Activated naive CD4-positive, alpha-beta T cell treated with anti-CD3 and anti-CD28 coated beads, Interleukin-2, amount 50 U/mL, for 24 hours (primary cell): ENCODE data around the gene CCDC81.

Experiments used
- H3K27ac Mint-ChIP-seq: one replicate; pipeline ENCODE4 v1.8.0; 2021; ENCODE audit warnings: mild to moderate bottlenecking, mixed read lengths
- H3K27me3 Mint-ChIP-seq: one replicate; pipeline ENCODE4 v1.8.0; 2021; ENCODE audit warnings: mixed read lengths
- H3K36me3 Mint-ChIP-seq: one replicate; pipeline ENCODE4 v1.8.0; 2021; ENCODE audit warnings: mixed read lengths
- H3K4me1 Mint-ChIP-seq: one replicate; pipeline ENCODE4 v1.8.0; 2021; ENCODE audit warnings: mixed read lengths
- H3K4me3 Mint-ChIP-seq: one replicate; pipeline ENCODE4 v1.8.0; 2021; ENCODE audit warnings: mild to moderate bottlenecking, mixed read lengths
- H3K9me3 Mint-ChIP-seq: one replicate; pipeline ENCODE4 v1.8.0; 2021; ENCODE audit warnings: mixed read lengths

The CCDC81 gene

DNA sequence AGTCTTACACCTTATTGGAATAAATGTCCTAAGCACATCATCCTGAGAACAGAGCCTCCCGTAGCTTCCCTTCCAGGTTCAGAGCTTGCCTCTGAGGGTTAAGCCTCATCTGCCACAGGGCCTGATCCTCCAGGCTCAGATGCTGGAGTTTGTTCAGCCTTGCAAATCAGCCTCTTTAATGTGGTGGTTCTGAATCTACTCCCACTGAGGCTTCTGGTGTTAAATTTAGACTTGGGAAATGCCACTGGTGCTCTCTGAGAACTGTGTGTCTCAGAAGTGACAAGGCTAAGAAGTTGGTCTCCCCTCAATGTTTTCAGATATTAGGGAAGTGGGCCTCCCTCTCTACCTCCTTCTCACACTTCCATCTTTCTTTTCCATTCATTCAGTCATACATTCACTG lies 68.7 kb downstream of the CCDC81 start:
- Mint-ChIP-seq H3K36me3 (peaks cover 6% of the 10 kb centered on the region), H3K27me3 (no peaks in the 10 kb centered on the region), H3K4me3 (no peak overlapping the region), H3K4me1 (peaks cover 9% of the 10 kb centered on the region), H3K27ac (peak overlapping the region; percentile 2), H3K9me3 (no peaks in the 10 kb centered on the region)

GRCh38 chr11:86444981-86445380 lies 70.3 kb downstream of the CCDC81 start:
- Mint-ChIP-seq H3K27ac (peak overlapping the region; percentile 75), H3K36me3 (peaks cover 6% of the 10 kb centered on the region), H3K4me1 (peaks cover 9% of the 10 kb centered on the region), H3K9me3 (no peaks in the 10 kb centered on the region), H3K27me3 (no peaks in the 10 kb centered on the region), H3K4me3 (no peak overlapping the region)

DNA sequence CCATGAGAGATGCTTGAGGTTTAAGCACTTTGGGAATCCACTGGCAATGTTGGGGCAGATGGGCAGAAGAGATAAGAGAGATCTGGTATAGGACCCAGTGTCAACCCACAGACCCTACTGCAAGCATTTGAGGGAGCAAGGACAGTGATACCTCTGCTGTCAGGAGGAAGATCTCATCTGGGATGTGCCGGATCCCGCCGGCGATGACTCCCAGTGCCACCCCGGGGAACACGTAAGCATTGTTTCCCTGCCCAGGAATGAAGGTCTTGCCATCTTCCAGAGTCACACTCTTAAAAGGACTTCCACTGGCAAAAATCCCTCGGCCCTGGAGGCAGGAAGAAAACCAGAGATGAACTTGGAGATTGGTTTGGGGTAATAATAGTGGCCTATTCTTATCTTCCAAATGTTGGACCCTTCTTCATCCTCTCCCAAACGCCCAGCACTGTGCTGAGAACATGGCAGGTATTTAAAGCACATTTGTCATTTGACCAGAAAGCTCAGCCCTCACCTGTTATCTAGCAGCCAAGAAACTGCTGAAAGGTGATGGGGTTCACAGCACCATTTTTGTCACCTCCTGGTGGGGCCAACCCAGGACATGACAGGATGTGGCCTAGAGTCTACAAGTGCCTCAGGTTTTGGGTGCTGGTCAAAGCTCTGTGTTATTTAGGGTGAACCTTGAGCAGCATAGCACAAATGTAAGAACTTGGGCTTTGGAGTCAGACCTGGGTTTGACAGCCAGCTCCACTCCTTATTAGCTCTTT lies 71.7 kb downstream of the CCDC81 start:
- H3K27me3 Mint-ChIP-seq: no peaks in the 10 kb centered on the region
- H3K4me1 Mint-ChIP-seq: peaks cover 9% of the 10 kb centered on the region
- no peak overlapping the region for H3K27ac Mint-ChIP-seq
- peaks cover 6% of the 10 kb centered on the region for H3K36me3 Mint-ChIP-seq
- H3K4me3 Mint-ChIP-seq: no peak overlapping the region
- H3K9me3 Mint-ChIP-seq: no peaks in the 10 kb centered on the region

- Mint-ChIP-seq H3K36me3 (peaks cover 6% of the 10 kb centered on the region), H3K4me1 (peaks cover 9% of the 10 kb centered on the region), H3K4me3 (no peak overlapping the region)
Measured at GRCh38 chr11:86446924-86447285, 72.2 kb downstream of the CCDC81 start.

DNA sequence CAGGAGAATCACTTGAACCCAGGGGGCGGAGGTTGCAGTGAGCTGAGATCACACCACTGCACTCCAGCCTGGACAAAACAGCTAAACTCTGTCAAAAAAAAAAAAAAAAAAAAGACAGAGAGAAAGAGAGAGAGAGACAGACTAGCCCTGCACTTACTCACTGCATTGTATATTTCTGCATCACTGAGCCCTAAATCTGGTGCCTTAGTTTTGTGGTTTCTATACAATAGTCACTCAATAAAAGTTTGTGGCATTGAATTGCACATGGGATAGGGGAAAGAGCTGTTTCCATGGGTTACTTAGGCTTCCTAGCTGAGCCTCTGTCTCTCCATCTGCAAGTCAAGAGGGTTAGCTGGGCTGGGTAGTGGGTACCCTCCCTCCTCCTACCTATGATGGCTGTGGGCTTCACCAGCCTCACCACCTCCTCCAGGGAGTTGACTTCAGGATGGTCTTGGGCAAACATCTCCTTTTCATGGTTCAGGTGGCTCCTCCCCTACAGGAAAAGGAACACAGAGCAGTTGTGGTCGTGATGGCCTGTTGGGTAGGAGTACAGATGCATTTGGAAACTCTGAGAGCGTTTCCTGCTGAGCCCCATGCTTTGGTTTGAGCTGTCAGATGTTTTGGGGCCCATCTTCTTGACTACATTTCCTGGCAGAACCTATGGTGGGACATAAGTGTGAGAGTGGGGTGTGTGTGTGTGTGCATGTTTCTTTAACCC lies 73.2 kb downstream of the CCDC81 start:
- H3K27ac Mint-ChIP-seq: no peak overlapping the region
- no peaks in the 10 kb centered on the region for H3K9me3 Mint-ChIP-seq
- no peak overlapping the region for H3K4me3 Mint-ChIP-seq
- peaks cover 9% of the 10 kb centered on the region for H3K4me1 Mint-ChIP-seq
- no peaks in the 10 kb centered on the region for H3K27me3 Mint-ChIP-seq
- H3K36me3 Mint-ChIP-seq: peaks cover 6% of the 10 kb centered on the region

More at GRCh38 chr11:86446924-86447285, 72.2 kb downstream of the CCDC81 start:
- Mint-ChIP-seq H3K27ac (no peak overlapping the region), H3K27me3 (no peaks in the 10 kb centered on the region), H3K9me3 (no peaks in the 10 kb centered on the region)

- Mint-ChIP-seq H3K4me3 (no peak overlapping the region), H3K27me3 (no peaks in the 10 kb centered on the region), H3K9me3 (no peaks in the 10 kb centered on the region), H3K4me1 (no peaks in the 10 kb centered on the region), H3K36me3 (no peaks in the 10 kb centered on the region), H3K27ac (no peak overlapping the region)
Measured at GRCh38 chr11:86449993-86450629, 75.4 kb downstream of the CCDC81 start.

DNA sequence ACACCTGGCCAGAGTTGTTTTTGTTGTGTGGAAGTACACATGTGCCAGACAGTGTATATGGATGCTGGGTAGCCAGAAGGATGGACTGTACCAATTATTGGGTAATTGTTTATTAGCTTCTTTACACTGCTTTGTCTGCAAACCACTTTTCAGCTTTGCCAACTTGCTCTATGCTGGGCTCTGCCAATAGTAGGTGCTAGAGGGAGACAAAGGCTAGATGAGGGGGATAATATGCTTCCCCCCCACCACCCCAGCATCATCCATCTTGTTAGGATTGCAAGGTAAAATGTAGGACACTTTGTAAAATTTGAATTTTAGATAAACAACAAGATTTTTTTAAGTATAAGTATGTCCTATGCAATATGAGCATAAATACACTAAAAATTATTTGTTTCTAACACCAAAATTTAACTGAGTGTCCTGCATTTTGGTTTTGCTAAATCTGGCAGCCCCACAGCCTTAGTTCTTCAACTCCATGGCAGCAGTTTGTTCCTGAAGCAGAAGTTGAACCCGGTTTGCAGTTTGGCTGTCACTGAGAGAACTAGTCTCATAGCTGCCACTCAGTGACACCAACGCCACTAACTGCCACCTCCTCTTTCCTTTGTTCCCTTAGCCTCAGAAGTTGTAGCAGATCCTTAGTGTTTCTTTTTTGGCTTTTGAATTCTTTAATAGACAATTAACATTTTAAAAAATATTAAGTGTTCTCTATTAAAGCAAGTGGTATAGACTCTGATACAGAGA lies 78.8 kb downstream of the CCDC81 start:
- Mint-ChIP-seq H3K4me1 (peaks cover 9% of the 10 kb centered on the region), H3K9me3 (no peaks in the 10 kb centered on the region), H3K36me3 (no peaks in the 10 kb centered on the region), H3K4me3 (no peak overlapping the region), H3K27ac (no peak overlapping the region), H3K27me3 (no peaks in the 10 kb centered on the region)

- peaks cover 12% of the 10 kb centered on the region for H3K4me1 Mint-ChIP-seq
- H3K27ac Mint-ChIP-seq: peak overlapping the region; percentile 73
- no peaks in the 10 kb centered on the region for H3K36me3 Mint-ChIP-seq
- H3K4me3 Mint-ChIP-seq: no peak overlapping the region
- H3K9me3 Mint-ChIP-seq: no peaks in the 10 kb centered on the region
- H3K27me3 Mint-ChIP-seq: no peaks in the 10 kb centered on the region
Measured at GRCh38 chr11:86456075-86456939, 81.6 kb downstream of the CCDC81 start.

GRCh38 chr11:86458294-86459001 lies 83.8 kb downstream of the CCDC81 start:
- no peaks in the 10 kb centered on the region for H3K36me3 Mint-ChIP-seq
- peaks cover 12% of the 10 kb centered on the region for H3K4me1 Mint-ChIP-seq
- H3K4me3 Mint-ChIP-seq: no peak overlapping the region
- H3K9me3 Mint-ChIP-seq: no peaks in the 10 kb centered on the region
- no peaks in the 10 kb centered on the region for H3K27me3 Mint-ChIP-seq
- peak overlapping the region; percentile 19 for H3K27ac Mint-ChIP-seq

- peaks cover 12% of the 10 kb centered on the region for H3K4me1 Mint-ChIP-seq
- no peaks in the 10 kb centered on the region for H3K36me3 Mint-ChIP-seq
Measured at GRCh38 chr11:86459002-86459385, 84.3 kb downstream of the CCDC81 start.

DNA sequence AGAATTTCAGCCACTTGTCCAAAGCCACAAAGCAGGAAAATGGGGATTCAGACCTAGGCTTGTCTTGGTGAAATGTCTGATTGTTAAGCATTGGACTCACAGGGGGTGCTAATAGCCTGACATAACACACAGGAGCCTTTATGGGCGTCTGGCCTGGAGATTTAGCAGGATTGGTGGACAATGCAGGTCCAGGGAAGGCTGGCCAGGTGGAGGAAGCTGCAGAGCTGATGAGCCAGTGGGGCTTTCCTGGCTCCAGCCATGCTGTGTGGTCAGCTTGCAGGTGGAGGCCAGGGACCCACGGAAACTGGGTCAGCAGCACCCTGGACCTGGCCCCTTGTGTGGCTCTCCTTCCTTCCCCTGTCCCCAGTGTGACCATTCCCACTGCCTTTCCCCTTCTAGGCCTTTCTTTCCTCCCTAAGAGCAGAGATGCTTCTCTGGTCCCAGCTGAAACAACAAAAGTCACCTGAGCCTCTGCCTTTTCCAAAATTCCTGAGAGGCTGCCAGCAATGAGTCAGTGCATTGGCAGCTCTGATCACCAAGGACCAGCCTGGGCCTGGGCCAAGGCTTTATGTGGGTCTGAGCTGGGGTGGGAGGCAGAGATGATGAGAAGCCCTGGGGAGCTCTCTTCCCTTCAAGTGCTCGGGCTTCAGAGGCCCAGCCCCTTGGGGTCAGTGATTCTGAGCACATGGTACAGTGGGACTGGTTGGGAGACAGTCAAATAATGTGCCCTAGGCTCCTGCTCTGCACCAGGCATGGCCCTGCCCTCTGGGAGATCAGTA lies 85.2 kb downstream of the CCDC81 start:
- no peaks in the 10 kb centered on the region for H3K27me3 Mint-ChIP-seq
- peaks cover 12% of the 10 kb centered on the region for H3K4me1 Mint-ChIP-seq
- no peaks in the 10 kb centered on the region for H3K36me3 Mint-ChIP-seq
- no peak overlapping the region for H3K27ac Mint-ChIP-seq
- no peaks in the 10 kb centered on the region for H3K9me3 Mint-ChIP-seq
- H3K4me3 Mint-ChIP-seq: no peak overlapping the region

More at GRCh38 chr11:86459002-86459385, 84.3 kb downstream of the CCDC81 start:
- Mint-ChIP-seq H3K27ac (no peak overlapping the region), H3K9me3 (no peaks in the 10 kb centered on the region), H3K4me3 (no peak overlapping the region), H3K27me3 (no peaks in the 10 kb centered on the region)

DNA sequence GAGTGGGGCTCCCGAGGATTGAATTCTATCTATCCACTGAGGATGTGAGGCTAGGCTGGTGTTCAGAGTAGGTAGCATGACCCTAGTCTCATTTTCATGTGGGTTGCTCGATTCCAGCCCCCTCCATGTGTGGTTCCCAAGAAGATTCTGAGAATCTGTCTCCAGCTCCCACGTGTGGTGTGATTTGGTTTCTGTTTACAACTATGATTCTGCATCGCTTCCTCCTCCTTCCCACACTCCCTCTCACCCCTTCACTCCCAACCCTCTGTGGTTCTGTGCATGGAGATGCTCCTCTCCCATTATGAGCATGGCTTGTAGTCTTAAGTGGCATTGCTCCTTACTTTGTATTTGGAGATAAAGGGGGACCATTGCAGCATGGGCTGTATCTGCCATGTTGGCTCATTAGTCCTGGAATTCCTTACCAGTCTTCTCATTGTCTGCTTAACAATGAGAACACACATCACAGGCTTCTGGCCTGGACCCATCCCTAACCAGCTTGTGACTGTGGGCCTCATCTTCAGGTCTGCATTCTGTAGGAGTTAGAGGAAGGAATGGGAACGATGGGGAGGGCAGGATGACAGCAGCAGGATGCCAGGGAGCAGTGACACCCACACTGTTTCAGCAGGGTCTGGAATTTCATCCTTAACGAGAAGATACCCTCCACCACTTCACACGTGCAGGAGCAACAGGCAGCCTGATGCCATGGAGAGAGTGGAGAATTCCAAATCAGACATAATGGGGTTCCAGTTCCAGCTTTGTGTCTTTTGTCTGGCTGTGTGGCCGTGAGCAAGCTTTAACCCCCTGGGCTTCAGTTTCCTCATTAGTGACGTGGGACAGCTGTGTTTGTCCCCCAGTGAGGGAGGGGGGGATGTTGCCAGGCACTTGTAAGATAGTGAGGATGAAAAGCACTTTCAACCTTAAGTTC lies 86.0 kb downstream of the CCDC81 start:
- Mint-ChIP-seq H3K4me3 (no peak overlapping the region), H3K36me3 (no peaks in the 10 kb centered on the region), H3K27ac (no peak overlapping the region)

DNA sequence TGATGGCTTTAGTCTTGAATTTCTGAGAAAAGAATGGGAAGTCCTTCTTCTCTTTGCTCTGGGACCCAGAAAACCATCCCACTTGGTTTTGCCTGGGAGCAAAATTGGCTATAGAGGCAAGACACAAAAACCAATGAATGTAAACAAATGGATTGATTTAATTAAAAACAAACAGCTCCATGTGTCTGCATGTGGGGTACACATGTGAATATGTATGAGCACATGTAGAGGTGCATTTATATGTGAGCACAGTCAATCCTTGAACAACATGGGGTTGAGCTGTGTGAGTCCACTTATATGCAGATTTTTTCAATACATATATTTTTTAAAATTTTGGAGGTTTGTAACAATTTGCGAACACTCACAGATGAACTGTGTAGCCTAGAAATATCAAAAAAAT lies 87.2 kb downstream of the CCDC81 start:
- Mint-ChIP-seq H3K36me3 (no peaks in the 10 kb centered on the region), H3K27me3 (no peaks in the 10 kb centered on the region), H3K4me1 (peaks cover 3% of the 10 kb centered on the region), H3K4me3 (no peak overlapping the region), H3K9me3 (no peaks in the 10 kb centered on the region), H3K27ac (no peak overlapping the region)

More for the DNA sequence above, 86.0 kb downstream of the CCDC81 start:
- no peaks in the 10 kb centered on the region for H3K27me3 Mint-ChIP-seq
- no peaks in the 10 kb centered on the region for H3K9me3 Mint-ChIP-seq
- peaks cover 11% of the 10 kb centered on the region for H3K4me1 Mint-ChIP-seq
